Stimulated activated CD8-positive, alpha-beta memory T cell treated with anti-CD3 and anti-CD28 coated beads, Interleukin-12 subunit alpha, Interleukin-12 subunit beta, amount 100 ng/mL, for 4 hours (primary cell): ENCODE measurements around the gene SCNM1.
A peak's percentile ranks its signal among the peaks of the same experiment; 100 is the strongest.
"Not testable (repeated sequence)": the region's sequence is repeated elsewhere in the genome, so short reads cannot be mapped to it uniquely, and the experiment has no call there.

Experiments
- DNase-seq: peaks from one replicate; pipeline ENCODE4 v3.0.0-alpha.2; 2020; ENCODE audit warnings: low read depth

Gene SCNM1

DNA sequence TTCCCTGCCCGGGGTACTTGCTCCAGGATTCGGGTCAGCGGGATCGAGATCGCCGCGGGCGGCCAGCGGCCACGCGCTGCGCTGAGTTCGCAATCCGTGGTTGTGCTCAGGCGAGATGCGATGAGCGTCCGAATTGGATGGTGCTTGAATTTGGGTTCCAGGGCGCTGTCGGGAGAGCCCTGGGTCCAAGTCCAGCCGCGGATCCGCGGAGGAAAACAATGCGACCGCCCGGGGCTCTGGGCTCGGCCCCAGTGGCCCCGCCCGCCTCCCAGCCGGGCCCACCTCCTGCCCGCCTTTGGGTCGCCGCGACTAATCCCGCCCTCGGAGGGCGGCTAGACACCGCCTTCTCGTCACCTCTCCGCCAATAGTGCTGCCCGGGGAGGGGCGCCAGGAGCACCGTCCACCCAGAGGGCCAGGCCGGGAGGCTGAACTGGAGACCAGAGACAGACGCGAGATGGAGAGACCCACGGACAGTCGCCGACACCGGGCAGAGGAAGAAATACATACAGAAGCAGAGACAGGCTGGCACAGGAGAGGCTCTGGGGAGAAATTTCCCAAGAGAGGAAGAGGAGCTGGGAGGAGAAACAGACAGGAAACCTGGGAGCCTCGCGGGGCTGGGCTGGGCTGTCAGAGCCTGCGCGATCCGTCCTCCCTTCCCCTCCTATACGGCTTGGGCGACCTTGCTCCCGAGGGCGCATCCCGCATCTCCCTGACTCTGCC is 19.4 kb upstream of the SCNM1 start, which contains the start of gene SEMA6C:
Gene SEMA6C, minus strand, starts transcription at position 220 of the 720 bp plus-strand sequence. CDS start 4,010 bp downstream, outside the sequence.
- DNase-seq, result peak; percentile 77

DNA sequence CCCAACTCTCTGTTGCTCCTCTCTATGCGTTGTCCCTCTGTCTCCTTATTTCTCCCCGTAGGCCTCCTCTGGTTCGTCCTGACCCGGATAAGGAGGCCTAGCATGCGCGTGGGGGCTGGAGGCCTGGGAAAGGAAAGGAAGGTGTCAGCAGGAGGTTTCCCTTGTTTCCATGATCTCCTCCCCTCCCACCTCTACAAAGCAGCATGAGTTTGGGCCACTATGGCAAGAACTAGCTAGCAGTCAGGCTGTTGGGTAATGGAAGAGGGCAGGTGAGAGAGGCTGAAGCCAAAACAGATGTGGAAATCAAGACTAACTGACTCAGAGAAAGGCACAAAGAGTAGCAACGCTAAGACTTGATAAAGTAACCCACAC is 18.8 kb upstream of the SCNM1 start:
- no peak for DNase-seq

DNA sequence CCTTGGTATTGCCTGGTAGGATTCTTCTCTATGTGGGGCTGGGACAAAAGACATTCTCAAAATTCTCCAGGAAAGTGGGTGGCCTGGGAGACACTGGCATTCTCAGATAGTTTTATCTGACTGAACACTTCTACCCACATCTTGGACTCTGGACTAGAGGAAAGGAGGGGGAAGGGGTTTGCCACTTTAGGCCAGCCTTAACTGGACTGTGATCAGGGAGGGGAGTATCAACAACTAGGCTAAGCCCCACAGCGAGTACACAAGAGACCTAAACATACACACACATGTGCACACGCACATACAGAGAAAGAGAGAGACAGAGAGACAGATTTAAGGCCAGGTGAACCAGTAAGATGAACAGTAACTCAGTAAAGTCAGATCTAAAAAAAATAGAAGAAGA is 18.3 kb upstream of the SCNM1 start:
- DNase-seq, result no peak

DNA sequence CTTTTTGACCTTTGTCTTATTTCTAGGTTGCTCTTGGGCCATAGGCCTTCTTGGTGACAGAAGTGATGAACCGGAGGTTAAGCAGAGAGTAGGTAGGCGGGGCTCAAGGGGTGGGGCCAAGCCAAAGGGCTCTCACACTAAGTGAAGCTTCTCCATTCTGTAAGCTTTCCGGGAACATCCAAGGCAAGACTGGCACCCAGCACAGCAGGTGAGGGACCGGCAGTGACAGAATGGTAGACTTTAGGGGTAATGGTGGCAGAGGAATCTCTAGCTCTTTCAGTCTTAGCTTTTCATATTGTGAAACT is 9.5 kb upstream of the SCNM1 start, which contains the start of gene TNFAIP8L2:
Gene TNFAIP8L2, plus strand, starts transcription at position 135 of the 305 bp plus-strand sequence. CDS start 2,049 bp downstream, outside the sequence.
- peak; percentile 48 for DNase-seq

DNA sequence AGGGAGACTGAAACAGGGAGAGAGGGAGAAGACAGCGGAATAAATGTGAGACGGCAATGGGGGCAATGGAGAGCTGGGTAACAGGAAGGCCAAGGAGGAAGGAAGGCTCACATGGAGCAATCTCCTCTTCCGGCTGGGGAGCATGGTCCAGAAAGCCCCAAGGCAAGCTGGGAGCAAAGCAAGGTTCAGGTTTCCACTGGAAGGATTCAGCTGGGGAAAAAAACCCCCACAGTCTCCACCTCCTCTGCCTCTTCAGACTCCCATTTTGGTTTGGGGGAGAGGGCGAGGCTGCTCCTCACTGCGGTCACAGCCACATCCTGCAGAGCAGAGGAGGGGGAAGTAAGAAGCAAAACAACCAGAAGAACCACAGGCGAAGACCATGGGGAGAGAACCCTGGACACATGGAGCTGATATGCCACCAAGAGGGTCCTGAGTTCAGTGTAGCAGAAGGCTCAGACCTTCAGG is 8.8 kb upstream of the SCNM1 start:
- no peak for DNase-seq

DNA sequence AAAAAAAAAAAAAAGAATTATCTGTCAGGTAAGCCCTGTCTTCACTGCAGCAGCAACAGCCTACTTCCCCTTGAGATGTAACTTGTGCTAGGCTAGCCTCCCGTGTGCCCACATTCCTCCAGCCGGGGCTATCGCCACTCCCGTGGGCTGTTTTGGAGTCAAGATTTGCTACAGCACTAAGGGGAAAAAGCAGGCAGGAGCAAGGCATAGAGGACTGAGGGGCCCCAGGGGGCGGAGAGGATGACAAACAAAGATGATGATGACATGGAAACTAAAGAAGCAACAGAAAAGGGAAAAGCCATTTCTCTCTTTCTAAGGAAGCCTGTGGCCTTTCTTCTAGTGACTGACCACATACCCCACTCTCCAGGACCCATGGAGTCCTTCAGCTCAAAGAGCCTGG is 7.6 kb upstream of the SCNM1 start:
- DNase-seq, result peak; percentile 30

DNA sequence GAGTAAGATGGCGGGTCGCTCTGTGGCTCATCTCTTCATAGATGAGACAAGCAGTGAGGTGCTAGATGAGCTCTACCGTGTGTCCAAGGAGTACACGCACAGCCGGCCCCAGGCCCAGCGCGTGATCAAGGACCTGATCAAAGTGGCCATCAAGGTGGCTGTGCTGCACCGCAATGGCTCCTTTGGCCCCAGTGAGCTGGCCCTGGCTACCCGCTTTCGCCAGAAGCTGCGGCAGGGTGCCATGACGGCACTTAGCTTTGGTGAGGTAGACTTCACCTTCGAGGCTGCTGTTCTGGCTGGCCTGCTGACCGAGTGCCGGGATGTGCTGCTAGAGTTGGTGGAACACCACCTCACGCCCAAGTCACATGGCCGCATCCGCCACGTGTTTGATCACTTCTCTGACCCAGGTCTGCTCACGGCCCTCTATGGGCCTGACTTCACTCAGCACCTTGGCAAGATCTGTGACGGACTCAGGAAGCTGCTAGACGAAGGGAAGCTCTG is 7.1 kb upstream of the SCNM1 start:
- DNase-seq, result no peak

DNA sequence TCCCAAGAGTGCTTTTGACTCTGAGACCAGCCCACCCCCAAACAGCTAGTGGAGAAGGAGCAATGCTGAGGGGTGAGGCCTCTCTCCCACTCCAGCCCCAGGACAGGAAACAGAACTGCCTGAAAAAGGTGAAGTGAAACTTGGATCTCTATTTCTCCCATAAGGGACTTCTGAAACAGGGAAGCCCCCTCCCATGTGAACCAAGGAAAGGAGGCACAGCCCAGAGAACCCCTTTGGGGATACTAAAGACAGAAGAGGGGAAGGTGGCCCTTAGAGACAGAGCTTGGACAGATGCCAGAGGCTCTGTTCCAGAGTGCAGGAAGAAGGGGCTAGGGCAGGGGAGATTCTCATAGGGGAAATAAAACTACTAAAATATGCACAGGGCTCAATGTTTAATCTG is 6.6 kb upstream of the SCNM1 start:
- no peak for DNase-seq

DNA sequence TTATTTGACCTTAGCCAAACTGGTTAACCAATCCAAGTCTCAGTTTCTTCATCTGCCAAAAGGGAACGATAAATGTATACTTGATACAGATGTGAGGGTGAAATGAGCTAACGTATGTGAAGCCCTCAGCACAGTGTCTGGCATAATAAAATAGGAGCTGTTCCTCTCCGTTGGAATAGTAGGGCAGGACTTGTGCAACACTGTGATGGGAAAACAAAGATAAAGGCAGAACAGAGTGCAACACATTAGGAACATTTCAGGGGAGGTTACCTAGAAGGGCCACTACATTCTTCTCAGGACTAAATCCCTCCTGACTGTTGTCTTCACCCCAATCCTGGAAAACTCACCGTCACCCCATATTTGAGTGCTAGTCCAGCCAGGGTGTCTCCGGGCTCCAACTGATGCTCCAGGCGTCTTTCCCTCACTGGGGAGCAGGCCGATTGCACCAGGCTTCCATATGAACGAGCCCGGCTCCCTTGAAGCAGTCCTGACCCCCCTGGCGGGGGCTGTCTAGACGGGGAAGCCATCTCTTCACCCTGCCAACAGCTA is 1.1 kb upstream of the SCNM1 start:
- no peak for DNase-seq

DNA sequence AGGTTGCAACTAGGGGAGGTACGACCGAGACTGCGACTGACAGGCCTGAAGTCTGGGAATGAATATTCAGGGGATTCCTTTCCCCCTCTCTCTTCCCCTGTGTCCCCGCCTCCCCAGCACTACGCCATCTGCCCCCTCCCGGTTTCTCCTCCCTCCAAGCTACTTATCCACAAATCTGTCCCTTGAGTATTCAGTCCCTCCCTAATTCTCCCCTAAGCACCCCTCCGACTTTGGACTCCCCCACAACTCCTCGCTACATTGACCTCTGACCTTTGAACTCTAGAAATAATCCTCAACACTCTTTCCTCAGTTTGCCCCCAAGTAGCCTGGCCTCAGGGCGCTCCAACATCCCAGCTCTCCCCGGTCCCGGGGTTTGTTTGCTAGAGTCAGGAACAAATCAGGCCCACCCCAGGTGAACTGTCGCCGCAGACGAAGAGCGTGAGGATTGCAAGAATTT is 635 bp upstream of the SCNM1 start:
- no peak for DNase-seq

DNA sequence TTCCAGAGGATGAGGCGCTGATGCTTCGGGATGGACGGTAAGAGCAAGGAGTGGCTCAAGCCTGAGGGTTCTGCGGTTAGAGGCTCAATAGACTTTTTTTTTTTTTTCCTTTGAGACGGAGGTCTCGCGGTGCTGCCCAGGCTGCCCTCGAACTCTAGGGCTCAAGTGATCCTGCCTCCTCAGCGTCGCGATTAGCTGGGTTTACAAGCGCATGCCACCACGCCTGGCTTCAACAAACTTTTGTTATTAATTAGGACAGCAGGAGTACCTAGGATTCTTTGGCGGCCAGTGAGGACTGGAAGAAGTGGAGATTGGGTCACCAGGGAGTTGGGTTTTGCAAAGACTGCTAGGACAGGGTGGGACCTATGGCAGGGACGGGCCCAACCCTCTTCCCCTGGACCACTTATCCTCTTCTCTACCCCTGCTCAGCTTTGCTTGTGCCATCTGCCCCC is 587 bp downstream of the SCNM1 start:
- no peak for DNase-seq

DNA sequence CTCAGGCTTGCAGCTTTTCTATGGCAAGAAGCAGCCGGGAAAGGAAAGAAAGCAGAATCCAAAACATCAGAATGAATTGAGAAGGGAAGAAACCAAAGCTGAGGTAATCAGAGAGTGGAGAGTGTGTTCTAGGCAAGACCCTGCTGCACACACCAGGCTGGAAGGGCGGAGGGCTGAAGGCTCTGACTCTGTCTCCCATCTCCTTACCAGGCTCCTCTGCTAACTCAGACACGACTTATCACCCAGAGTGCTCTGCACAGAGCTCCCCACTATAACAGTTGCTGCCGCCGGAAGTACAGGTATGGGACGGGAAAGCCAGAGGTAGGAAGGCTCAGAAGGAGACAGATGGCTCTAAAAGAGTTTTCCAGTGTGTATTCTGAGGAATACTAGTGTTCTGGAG is 1.2 kb downstream of the SCNM1 start:
- DNase-seq, result no peak

DNA sequence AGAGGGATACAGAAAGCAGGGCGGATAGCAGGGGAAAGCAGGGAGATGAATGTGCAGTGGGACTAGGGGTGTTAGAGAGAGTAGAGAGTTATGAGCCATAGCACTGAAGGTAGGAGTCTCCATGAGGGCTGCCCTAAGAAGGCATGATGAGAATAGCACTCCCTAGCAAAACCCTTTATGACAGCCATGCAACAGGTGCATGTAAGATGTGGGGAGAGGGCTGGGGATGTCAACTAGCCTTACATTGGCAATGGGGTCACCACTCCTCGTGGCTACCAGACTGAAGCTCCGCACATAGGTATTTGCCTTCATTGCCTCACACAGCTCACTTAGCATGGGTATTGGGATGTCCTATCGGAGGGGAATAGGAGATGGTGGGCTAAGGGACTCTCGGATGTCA is 5.2 kb downstream of the SCNM1 start:
- no peak for DNase-seq

DNA sequence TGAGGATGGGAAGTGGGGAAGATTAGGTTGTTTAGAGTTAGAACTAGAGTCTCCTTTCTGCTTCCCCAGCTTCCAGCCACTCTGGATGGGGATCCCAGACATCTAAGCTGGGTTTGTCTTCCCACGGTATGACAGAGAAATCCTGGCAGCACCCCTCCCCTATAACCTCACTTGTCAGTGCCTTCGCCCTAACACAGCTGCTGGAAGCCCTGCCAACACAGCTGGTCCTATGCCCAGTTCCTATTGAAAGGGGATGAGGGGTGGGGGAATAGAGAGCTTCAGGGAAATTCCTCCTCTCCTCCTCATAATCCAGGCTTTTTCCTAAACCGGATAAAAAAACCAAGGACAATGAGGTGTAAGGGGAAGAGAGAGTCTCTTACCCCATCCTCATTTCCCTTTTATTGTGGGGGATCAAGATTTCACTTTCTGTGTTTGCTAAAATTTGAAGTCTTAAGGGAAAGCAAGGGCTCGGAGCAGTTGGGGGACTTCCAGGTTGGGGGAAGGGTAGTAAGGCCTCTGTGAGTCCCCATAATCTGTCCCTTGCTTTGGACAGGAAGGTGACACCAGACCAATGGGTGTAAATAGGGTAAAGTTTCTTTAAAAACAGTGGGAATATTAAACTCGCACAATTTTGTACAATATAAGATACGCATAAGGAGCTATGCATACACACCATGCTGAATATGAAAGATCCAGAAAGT is 9.2 kb downstream of the SCNM1 start:
- no peak for DNase-seq

DNA sequence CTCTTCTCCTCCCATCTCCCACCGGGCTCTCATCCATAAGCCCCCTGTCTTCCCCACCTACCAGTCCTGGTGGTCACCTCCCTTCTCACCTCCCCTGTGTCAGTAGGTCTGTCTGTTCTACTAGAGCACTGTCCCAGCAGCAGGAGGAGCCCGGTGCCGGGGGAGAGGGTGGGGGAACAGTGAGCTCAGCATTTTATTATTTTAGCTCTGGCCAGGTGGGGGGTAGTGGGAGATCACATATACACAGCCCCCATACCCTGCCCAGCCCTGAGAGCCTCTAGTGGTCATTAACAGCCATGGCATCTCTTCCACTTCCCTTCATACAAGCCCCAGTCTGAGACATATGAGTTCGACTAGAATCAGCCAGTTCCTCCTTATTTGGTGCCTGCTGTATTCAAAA is 9.9 kb downstream of the SCNM1 start, which contains the start of gene TMOD4:
Gene TMOD4, minus strand, starts transcription at position 119 of the 400 bp plus-strand sequence. CDS start 1,106 bp downstream, outside the sequence.
- DNase-seq, result no peak

DNA sequence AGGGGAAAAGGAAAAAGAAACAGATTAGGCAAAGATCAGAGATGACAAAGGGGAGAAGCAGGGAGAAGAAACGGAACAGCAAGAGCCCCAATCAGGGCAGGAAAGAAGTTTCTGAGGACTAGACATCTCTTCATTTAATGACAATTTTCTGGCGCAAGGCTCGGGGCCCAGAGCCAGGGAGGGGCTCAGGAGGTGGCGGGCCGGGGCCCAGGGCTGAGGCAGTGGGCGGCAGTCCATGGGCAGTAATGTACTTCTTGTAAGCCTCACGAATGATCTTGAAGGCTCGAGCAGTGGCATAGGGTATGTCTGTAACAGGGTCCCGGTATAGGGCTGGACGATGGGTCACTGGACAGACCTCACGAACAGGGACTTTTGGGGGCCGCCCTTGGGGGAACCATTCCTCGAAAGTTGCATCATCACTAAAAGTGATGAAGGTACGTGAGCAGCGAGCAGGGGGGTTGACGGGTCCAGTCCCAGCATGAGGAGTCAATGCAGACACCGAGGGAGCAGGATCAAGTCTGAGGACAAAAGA is 10.6 kb downstream of the SCNM1 start:
- no peak for DNase-seq

DNA sequence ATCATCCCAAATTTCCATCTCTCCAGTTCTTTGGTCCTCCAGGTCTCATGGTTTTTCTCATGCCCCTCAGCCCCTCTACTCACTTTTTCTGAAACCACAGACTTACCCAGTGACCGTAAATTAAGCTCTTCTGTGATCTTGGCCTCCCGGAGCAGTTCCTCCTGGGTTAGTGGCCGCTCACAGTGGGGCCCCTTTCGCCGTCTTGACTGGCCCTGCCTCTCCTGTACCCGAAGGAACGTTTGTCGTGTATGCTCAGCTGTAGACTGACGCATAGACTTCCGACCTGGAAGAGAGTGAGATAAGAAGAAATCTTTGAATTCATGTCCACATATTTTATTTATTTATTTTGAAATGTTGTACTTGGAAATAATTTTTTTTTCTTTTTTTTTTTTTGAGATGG is 18.3 kb downstream of the SCNM1 start:
- no peak for DNase-seq

DNA sequence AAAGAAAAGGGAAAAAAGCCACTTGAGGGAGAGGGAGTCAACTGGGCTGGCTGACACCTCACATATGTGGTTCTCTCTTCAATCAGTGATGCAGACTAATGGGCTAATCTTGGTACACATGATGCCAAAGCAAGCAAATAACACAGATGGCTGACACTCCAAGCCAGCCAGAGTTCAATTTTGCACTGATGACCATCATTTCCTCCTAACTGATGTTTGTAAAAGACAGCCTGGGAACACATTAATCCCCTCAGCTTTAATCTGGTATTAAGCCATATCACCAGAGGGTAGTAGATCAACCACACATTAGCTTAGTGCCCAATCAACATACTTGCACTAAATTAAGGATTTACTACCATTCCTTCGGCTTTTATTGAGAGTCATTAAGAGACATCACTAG is 21.3 kb downstream of the SCNM1 start:
- DNase-seq, result no peak

DNA sequence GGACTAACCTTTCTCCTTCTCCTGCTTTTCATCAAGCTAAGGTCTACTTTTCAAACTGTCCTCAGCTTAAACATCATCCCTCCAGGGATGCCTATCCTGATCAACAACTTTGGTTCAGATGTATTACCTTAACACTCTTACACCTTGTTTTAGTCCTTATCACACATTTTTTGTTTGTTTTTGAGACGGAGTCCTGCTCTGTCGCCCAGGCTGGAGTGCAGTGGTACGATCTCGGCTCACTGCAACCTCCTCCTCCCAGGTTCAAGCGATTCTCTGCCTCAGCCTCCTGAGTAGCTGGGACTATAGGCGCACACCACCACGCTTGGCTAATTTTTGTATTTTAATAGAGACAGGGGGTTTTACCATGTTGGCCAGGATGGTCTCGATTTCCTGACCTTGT is 22.7 kb downstream of the SCNM1 start:
- not testable (repeated sequence) for DNase-seq

DNA sequence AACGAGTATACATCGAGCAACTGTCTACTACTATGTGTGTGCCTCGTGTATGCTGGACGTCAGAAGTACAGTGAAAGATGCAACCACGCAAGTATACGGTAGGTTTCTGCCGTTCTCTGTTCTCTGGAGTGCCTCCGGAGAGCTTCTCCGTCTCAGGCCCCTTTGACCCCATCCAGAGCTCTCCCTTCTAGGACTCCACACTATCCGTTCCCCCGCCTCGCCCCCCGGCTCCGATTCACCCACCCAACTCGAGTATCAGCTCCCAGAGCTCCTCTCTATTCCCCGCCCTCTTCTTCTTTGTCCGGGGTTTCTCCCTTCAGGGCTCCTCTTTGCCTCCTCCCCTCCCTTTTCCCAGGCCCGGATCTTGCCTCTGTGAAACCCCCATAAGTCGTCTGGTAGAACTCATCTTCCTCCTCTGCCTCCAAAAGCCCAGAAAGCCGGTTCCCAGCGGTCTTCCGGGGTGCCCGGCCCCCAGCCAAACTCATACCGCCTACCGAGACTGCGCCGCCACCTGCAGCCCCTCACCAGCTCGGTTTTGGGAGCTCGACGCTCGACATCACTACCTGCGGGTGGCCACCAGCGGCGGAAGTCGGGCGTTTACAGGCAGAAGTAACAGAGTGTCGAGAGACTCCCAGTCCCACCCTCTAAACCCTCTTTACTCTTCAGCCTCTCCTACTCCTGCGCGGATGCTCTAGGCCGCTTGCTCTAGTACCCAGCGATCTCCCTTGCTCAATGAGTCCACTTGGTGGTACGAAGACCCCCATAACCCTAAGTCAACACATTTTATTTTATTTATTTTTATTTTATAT is 23.9 kb downstream of the SCNM1 start, which contains the start of gene VPS72:
Gene VPS72, minus strand, starts transcription at position 561 of the 809 bp plus-strand sequence. Its CDS starts 76 bp downstream, at position 485.
- peak; percentile 72 for DNase-seq

DNA sequence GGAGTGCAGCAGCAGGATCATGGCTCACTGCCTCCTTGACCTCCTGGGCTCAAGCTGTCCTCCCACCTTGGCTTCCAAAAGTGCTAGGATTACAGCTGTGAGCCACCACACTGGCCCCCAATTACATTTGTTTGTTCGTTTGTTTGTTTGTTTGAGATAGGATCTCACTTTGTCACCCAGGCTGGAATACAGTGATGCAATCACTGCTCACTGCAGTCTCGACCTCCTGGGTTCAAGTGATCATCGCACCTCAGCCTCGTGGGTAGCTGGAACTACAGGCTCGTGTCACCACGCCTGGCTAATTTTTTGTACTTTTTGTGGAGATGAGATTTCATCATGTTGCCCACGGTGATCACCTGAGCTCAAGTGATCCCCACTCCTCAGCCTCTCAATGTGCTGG is 26.1 kb downstream of the SCNM1 start:
- DNase-seq, result no peak

DNA sequence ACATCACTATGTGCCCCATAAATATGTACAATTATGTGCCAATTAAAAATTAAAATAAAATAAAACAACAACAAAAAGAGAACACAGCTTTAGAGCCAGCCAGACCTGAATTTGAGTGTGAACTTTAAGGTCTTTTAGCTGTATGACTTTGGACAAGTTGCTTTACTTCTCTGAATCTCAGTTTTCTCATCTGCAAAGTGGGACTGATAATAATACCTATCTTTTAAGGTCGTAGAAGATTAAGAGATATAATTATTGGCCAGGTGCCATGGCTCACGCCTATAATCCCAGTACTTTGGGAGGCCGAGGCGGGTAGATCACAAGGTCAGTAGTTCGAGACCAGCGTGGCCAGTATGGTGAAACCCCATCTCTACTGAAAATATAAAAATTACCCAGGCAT is 27.4 kb downstream of the SCNM1 start:
- DNase-seq, result no peak
